Esophagus (tissue), 2 donors: ENCODE measurements around the gene SPATS2L. TPM values are rescaled to one million over a fixed set of nuclear protein-coding genes. Genes with fewer than 3 reads are reported as not detected.

Source experiments
- H3K27ac ChIP-seq, 2 donors: one replicate each; pipeline ENCODE4 v1.5.1; 2013; ENCODE audit warnings: low read depth in 2 of 2, mild to moderate bottlenecking in 2 of 2, inconsistent platforms in 1 of 2, low read length in 1 of 2, moderate library complexity in 1 of 2
- H3K27me3 ChIP-seq, 2 donors: one replicate each; pipeline ENCODE4 v1.6.1; 2013; ENCODE audit warnings: low read length in 2 of 2, control low read depth in 1 of 2, mild to moderate bottlenecking in 1 of 2; ENCODE audit not compliant: insufficient read depth in 2 of 2, control insufficient read depth in 1 of 2
- H3K36me3 ChIP-seq, 2 donors: one replicate each; pipeline ENCODE4 v1.6.1; 2013; ENCODE audit warnings: low read length in 1 of 2; ENCODE audit not compliant: control insufficient read depth in 2 of 2, insufficient read depth in 2 of 2
- H3K4me1 ChIP-seq, 2 donors: one replicate each; pipeline ENCODE4 v1.6.1; 2013; ENCODE audit warnings: low read length in 1 of 2; ENCODE audit not compliant: control insufficient read depth in 2 of 2, insufficient read depth in 2 of 2
- H3K4me3 ChIP-seq, 2 donors: one replicate each; pipeline ENCODE4 v1.5.1; 2013; ENCODE audit warnings: low read length in 2 of 2, mild to moderate bottlenecking in 2 of 2, low read depth in 1 of 2, moderate library complexity in 1 of 2
- H3K9me3 ChIP-seq, 2 donors: one replicate each; pipeline ENCODE4 v1.6.1; 2013; ENCODE audit warnings: mild to moderate bottlenecking in 2 of 2, low read depth in 1 of 2, low read length in 1 of 2, moderate library complexity in 1 of 2; ENCODE audit not compliant: control insufficient read depth in 2 of 2, insufficient read depth in 1 of 2
- WGBS, 2 donors: extraction: QIAGEN DNeasy Blood & Tissue Kit; methylation state at CpG; one replicate each; pipeline ENCODE4 v1.1.7; 2013; 5-methylcytosine and 5-hydroxymethylcytosine counted together
- polyA plus RNA-seq, 2 donors: library from polyadenylated mRNA; stranded (reverse); fragments of 200-250 nt; gene quantifications; one replicate each; pipeline ENCODE4 v1.2.3, GENCODE V29; 2013
- donor health status: healthy with polysubstance abuse.
- donor health status: Bipolar disorder and iron deficiency.

The SPATS2L gene
- polyA plus RNA-seq, 2 donors: 41.2 to 47.5 TPM

- peaks cover 0 to 2% of the 10 kb centered on the region in 2 donors for H3K36me3 ChIP-seq
- no peaks in the 10 kb centered on the region for H3K27me3 ChIP-seq
- no peak overlapping the region for H3K27ac ChIP-seq
- 68 to 71% methylated on average over 1 of the region's 1 CpG for WGBS, 2 donors
- no peaks in the 10 kb centered on the region for H3K4me1 ChIP-seq
- no peak overlapping the region for H3K4me3 ChIP-seq
- H3K9me3 ChIP-seq: no peaks in the 10 kb centered on the region
Measured at GRCh38 chr2:200438846-200439245, 132.4 kb downstream of the SPATS2L start.

GRCh38 chr2:200439981-200440380 lies 133.5 kb downstream of the SPATS2L start:
- H3K4me3 ChIP-seq: no peak overlapping the region
- 96 to 99% methylated on average over 5 of the region's 5 CpGs for WGBS, 2 donors
- H3K9me3 ChIP-seq: no peaks in the 10 kb centered on the region
- peaks cover 0 to 2% of the 10 kb centered on the region in 2 donors for H3K36me3 ChIP-seq
- H3K27me3 ChIP-seq: no peaks in the 10 kb centered on the region
- H3K4me1 ChIP-seq: no peaks in the 10 kb centered on the region
- no peak overlapping the region for H3K27ac ChIP-seq

DNA sequence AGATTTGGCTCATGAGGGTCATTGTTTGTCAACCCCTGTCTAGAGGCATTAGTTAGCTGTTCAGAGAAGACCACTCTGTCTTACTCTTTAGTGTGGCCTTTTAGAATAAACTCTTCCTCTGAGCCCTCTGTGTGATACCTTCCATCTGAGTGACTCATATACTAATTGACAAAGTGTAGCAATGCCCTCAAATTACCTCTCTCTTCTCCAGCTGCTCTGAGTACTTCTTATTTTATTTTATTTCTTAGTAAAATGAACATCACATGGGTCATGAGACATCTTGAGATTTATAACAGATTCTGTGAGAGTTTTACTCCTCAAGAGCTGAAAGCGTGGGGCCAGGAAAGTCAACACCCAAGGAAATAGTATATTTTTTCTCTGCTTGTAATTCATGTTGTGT lies 136.0 kb downstream of the SPATS2L start:
- no peaks in the 10 kb centered on the region for H3K36me3 ChIP-seq
- WGBS, 2 donors: 77 to 93% methylated on average over 1 of the region's 1 CpG
- no peak overlapping the region for H3K4me3 ChIP-seq
- H3K27me3 ChIP-seq: no peaks in the 10 kb centered on the region
- H3K27ac ChIP-seq: no peak overlapping the region
- no peaks in the 10 kb centered on the region for H3K9me3 ChIP-seq
- no peaks in the 10 kb centered on the region for H3K4me1 ChIP-seq

GRCh38 chr2:200443376-200443775 lies 136.9 kb downstream of the SPATS2L start:
- H3K36me3 ChIP-seq: no peaks in the 10 kb centered on the region
- no peak overlapping the region for H3K27ac ChIP-seq

GRCh38 chr2:200443916-200444315 lies 137.4 kb downstream of the SPATS2L start:
- Histone ChIP-seq H3K4me1 (no peaks in the 10 kb centered on the region), H3K4me3 (no peak overlapping the region), H3K36me3 (no peaks in the 10 kb centered on the region), H3K27me3 (no peaks in the 10 kb centered on the region), H3K27ac (no peak overlapping the region), H3K9me3 (no peaks in the 10 kb centered on the region)
- 88 to 90% methylated on average over 3 of the region's 3 CpGs for WGBS, 2 donors

More at GRCh38 chr2:200443376-200443775, 136.9 kb downstream of the SPATS2L start:
- Histone ChIP-seq H3K4me1 (no peaks in the 10 kb centered on the region), H3K9me3 (no peaks in the 10 kb centered on the region), H3K4me3 (no peak overlapping the region), H3K27me3 (no peaks in the 10 kb centered on the region)
- WGBS, 2 donors: 74 to 75% methylated on average over 5 of the region's 5 CpGs

DNA sequence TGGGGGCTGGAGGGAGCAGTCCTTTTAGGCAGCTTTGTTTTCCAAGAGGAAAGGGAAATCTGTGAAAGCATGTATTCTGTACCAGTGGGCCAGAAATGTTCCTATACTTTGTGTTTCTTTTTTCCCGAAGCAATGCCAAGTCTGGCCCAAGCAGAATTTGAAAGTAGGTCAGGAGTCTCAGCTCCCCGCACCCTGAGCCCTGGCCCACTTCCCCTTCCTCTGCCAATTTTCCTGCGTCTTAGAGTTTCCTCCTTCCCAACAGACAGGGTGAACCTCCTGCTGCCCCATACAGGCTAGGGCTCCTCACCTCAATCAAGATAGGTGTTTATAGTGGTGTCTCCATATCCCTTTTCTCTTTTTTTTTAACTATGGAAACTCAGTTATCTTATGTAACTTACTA lies 138.0 kb downstream of the SPATS2L start:
- 72 to 81% methylated on average over 3 of the region's 3 CpGs for WGBS, 2 donors
- Histone ChIP-seq H3K27me3 (no peaks in the 10 kb centered on the region), H3K4me1 (no peaks in the 10 kb centered on the region), H3K27ac (no peak overlapping the region), H3K36me3 (no peaks in the 10 kb centered on the region), H3K4me3 (no peak overlapping the region), H3K9me3 (no peaks in the 10 kb centered on the region)

GRCh38 chr2:200445284-200445683 lies 138.8 kb downstream of the SPATS2L start:
- no peak overlapping the region for H3K27ac ChIP-seq
- H3K27me3 ChIP-seq: no peaks in the 10 kb centered on the region
- no peaks in the 10 kb centered on the region for H3K36me3 ChIP-seq
- H3K4me1 ChIP-seq: no peaks in the 10 kb centered on the region
- no peak overlapping the region for H3K4me3 ChIP-seq
- 71 to 81% methylated on average over 1 of the region's 1 CpG for WGBS, 2 donors
- no peaks in the 10 kb centered on the region for H3K9me3 ChIP-seq

- H3K9me3 ChIP-seq: no peaks in the 10 kb centered on the region
- WGBS, 2 donors: 85 to 86% methylated on average over 3 of the region's 3 CpGs
- no peak overlapping the region for H3K27ac ChIP-seq
- H3K4me1 ChIP-seq: no peaks in the 10 kb centered on the region
- no peaks in the 10 kb centered on the region for H3K27me3 ChIP-seq
- H3K4me3 ChIP-seq: no peak overlapping the region
- no peaks in the 10 kb centered on the region for H3K36me3 ChIP-seq
Measured at GRCh38 chr2:200446612-200447011, 140.1 kb downstream of the SPATS2L start.

GRCh38 chr2:200447139-200447855 lies 140.8 kb downstream of the SPATS2L start:
- Histone ChIP-seq H3K27me3 (no peaks in the 10 kb centered on the region), H3K9me3 (no peaks in the 10 kb centered on the region), H3K27ac (no peak overlapping the region), H3K36me3 (no peaks in the 10 kb centered on the region), H3K4me1 (no peaks in the 10 kb centered on the region), H3K4me3 (no peak overlapping the region)
- 84 to 88% methylated on average over 4 of the region's 4 CpGs for WGBS, 2 donors

GRCh38 chr2:200448455-200448854 lies 142.0 kb downstream of the SPATS2L start:
- H3K36me3 ChIP-seq: no peaks in the 10 kb centered on the region
- no peaks in the 10 kb centered on the region for H3K27me3 ChIP-seq
- H3K4me1 ChIP-seq: no peaks in the 10 kb centered on the region
- H3K4me3 ChIP-seq: no peak overlapping the region
- H3K27ac ChIP-seq: no peak overlapping the region
- H3K9me3 ChIP-seq: no peaks in the 10 kb centered on the region
